ENCODE results near the gene ABCD3. TPM values are rescaled to one million over a fixed set of nuclear protein-coding genes. Genes with fewer than 3 reads are reported as not detected.

Gene ABCD3
- total and polyA plus RNA-seq, 2 experiments from 2014 or later, result 31.8 to 41.7 TPM

- Histone ChIP-seq H3K4me2 (ENCODE audit: unreplicated experiment) (no peak overlapping the region), H3K9me3 (ENCODE audit: low read depth) (no peaks in the 10 kb centered on the region), H3K4me1 (ENCODE audit: insufficient read depth) (no peaks in the 10 kb centered on the region), H4K20me1 (ENCODE audit: insufficient read depth) (no peaks in the 10 kb centered on the region), H3K4me3 (no peak overlapping the region), H3K27ac (no peak overlapping the region), H3K79me2 (ENCODE audit: insufficient read depth) (no peaks in the 10 kb centered on the region), H3K9me2 (ENCODE audit: insufficient read depth) (no peaks in the 10 kb centered on the region), H3K36me3 (ENCODE audit: low read depth) (no peaks in the 10 kb centered on the region), H3K9ac (no peak overlapping the region), H2AFZ (no peak overlapping the region), H3F3A (ENCODE audit: insufficient read depth) (no peaks in the 10 kb centered on the region), H3K27me3 (replicated peaks; ENCODE audit: insufficient read depth) (no peaks in the 10 kb centered on the region)
- WGBS, 2 experiments (ENCODE audit: low coverage in 1 of 2, low lambda C conversion rate in 2 of 2, missing lambda C conversion rate in 2 of 2), result 65% methylated on average over 5 of the region's 5 CpGs
- in situ Hi-C loops (cut with MboI), result no loop called here
- TF ChIP-seq EZH2phosphoT487 (IDR thresholded peaks at IDR 0.05; ENCODE audit: insufficient read depth, low read depth) (no peak), EZH2 (IDR thresholded peaks at IDR 0.05; ENCODE audit: insufficient read depth, poor library complexity, severe bottlenecking) (no peak)
- DNase-seq, result no peak
Observed at GRCh38 chr1:94553323-94553730, 135.1 kb downstream of the ABCD3 start.

GRCh38 chr1:94553931-94554330 lies 135.7 kb downstream of the ABCD3 start:
- Histone ChIP-seq H3F3A (ENCODE audit: insufficient read depth) (no peaks in the 10 kb centered on the region), H3K9me2 (ENCODE audit: insufficient read depth) (no peaks in the 10 kb centered on the region), H3K79me2 (ENCODE audit: insufficient read depth) (no peaks in the 10 kb centered on the region), H3K4me2 (ENCODE audit: unreplicated experiment) (no peak overlapping the region), H3K4me1 (ENCODE audit: insufficient read depth) (no peaks in the 10 kb centered on the region), H4K20me1 (ENCODE audit: insufficient read depth) (no peaks in the 10 kb centered on the region), H3K27me3 (replicated peaks; ENCODE audit: insufficient read depth) (no peaks in the 10 kb centered on the region), H3K9ac (no peak overlapping the region), H3K4me3 (no peak overlapping the region), H3K27ac (no peak overlapping the region), H2AFZ (no peak overlapping the region), H3K9me3 (ENCODE audit: low read depth) (no peaks in the 10 kb centered on the region), H3K36me3 (ENCODE audit: low read depth) (no peaks in the 10 kb centered on the region)
- in situ Hi-C loops (cut with MboI), result no loop called here
- WGBS, 2 experiments (ENCODE audit: low coverage in 1 of 2, low lambda C conversion rate in 2 of 2, missing lambda C conversion rate in 2 of 2), result 94 to 95% methylated on average over 4 of the region's 4 CpGs
- no peak for TF ChIP-seq EZH2 (IDR thresholded peaks at IDR 0.05; ENCODE audit: insufficient read depth, poor library complexity, severe bottlenecking)
- no peak for TF ChIP-seq EZH2phosphoT487 (IDR thresholded peaks at IDR 0.05; ENCODE audit: insufficient read depth, low read depth)
- no peak for DNase-seq

- Histone ChIP-seq H3K9ac (no peak overlapping the region), H4K20me1 (ENCODE audit: insufficient read depth) (no peaks in the 10 kb centered on the region), H3K27ac (no peak overlapping the region), H3K36me3 (ENCODE audit: low read depth) (no peaks in the 10 kb centered on the region), H3K9me2 (ENCODE audit: insufficient read depth) (no peaks in the 10 kb centered on the region), H3K4me1 (ENCODE audit: insufficient read depth) (no peaks in the 10 kb centered on the region; the same call in 1 of the 2 replicates), H3K9me3 (ENCODE audit: low read depth) (no peaks in the 10 kb centered on the region), H3K79me2 (ENCODE audit: insufficient read depth) (no peaks in the 10 kb centered on the region), H3F3A (ENCODE audit: insufficient read depth) (0 out of 2 replicates have a peak, but pooled peaks cover under 1% of the 10 kb centered on the region), H3K4me2 (ENCODE audit: unreplicated experiment) (no peak overlapping the region), H3K4me3 (no peak overlapping the region), H2AFZ (no peak overlapping the region), H3K27me3 (replicated peaks; ENCODE audit: insufficient read depth) (no peaks in the 10 kb centered on the region)
- no peak for DNase-seq
- in situ Hi-C loops (cut with MboI), result no loop called here
- TF ChIP-seq EZH2 (IDR thresholded peaks at IDR 0.05; ENCODE audit: insufficient read depth, poor library complexity, severe bottlenecking), result no peak
- TF ChIP-seq EZH2phosphoT487 (IDR thresholded peaks at IDR 0.05; ENCODE audit: insufficient read depth, low read depth), result no peak
- WGBS, 2 experiments (ENCODE audit: low coverage in 1 of 2, low lambda C conversion rate in 2 of 2, missing lambda C conversion rate in 2 of 2), result 89 to 98% methylated on average over 5 of the region's 5 CpGs
Observed at GRCh38 chr1:94554580-94554979, 136.4 kb downstream of the ABCD3 start.

GRCh38 chr1:94555091-94555490 lies 136.9 kb downstream of the ABCD3 start:
- Histone ChIP-seq H3K27ac (no peak overlapping the region), H3K4me2 (ENCODE audit: unreplicated experiment) (no peak overlapping the region)

GRCh38 chr1:94559921-94560320 lies 141.7 kb downstream of the ABCD3 start:
- peak overlapping the region; percentile 36; the same call in 1 of the 2 replicates for H2AFZ ChIP-seq
- WGBS, 2 experiments (ENCODE audit: low coverage in 1 of 2, low lambda C conversion rate in 2 of 2, missing lambda C conversion rate in 2 of 2), result 42 to 80% methylated on average over 1 of the region's 1 CpG
- H3K9me3 ChIP-seq (ENCODE audit: low read depth), result no peaks in the 10 kb centered on the region
- peaks cover 10% of the 10 kb centered on the region; the same call in 1 of the 2 replicates for H3F3A ChIP-seq (ENCODE audit: insufficient read depth)
- H3K4me3 ChIP-seq, result no peak overlapping the region
- no peaks in the 10 kb centered on the region for H4K20me1 ChIP-seq (ENCODE audit: insufficient read depth)
- H3K4me1 ChIP-seq (ENCODE audit: insufficient read depth), result peaks cover 11% of the 10 kb centered on the region
- H3K4me2 ChIP-seq (ENCODE audit: unreplicated experiment), result peak overlapping the region; percentile 50
- no peaks in the 10 kb centered on the region for H3K9me2 ChIP-seq (ENCODE audit: insufficient read depth)
- H3K36me3 ChIP-seq (ENCODE audit: low read depth), result no peaks in the 10 kb centered on the region
- no peaks in the 10 kb centered on the region for H3K27me3 ChIP-seq (replicated peaks; ENCODE audit: insufficient read depth)
- no peak overlapping the region for H3K9ac ChIP-seq
- TF ChIP-seq EZH2 (IDR thresholded peaks at IDR 0.05; ENCODE audit: insufficient read depth, poor library complexity, severe bottlenecking) (no peak), EZH2phosphoT487 (IDR thresholded peaks at IDR 0.05; ENCODE audit: insufficient read depth, low read depth) (no peak)
- no peaks in the 10 kb centered on the region for H3K79me2 ChIP-seq (ENCODE audit: insufficient read depth)
- H3K27ac ChIP-seq, result peak overlapping the region; percentile 54
- in situ Hi-C loops (cut with MboI), result no loop called here
- DNase-seq, result no peak

More at GRCh38 chr1:94555091-94555490, 136.9 kb downstream of the ABCD3 start:
- H3K9me3 ChIP-seq (ENCODE audit: low read depth), result no peaks in the 10 kb centered on the region
- no peaks in the 10 kb centered on the region for H3K79me2 ChIP-seq (ENCODE audit: insufficient read depth)
- H3K9ac ChIP-seq, result no peak overlapping the region
- TF ChIP-seq EZH2phosphoT487 (IDR thresholded peaks at IDR 0.05; ENCODE audit: insufficient read depth, low read depth), result no peak
- no peak for TF ChIP-seq EZH2 (IDR thresholded peaks at IDR 0.05; ENCODE audit: insufficient read depth, poor library complexity, severe bottlenecking)
- no peaks in the 10 kb centered on the region for H3K9me2 ChIP-seq (ENCODE audit: insufficient read depth)
- no peak overlapping the region for H3K4me3 ChIP-seq
- H4K20me1 ChIP-seq (ENCODE audit: insufficient read depth), result no peaks in the 10 kb centered on the region
- no peaks in the 10 kb centered on the region for H3K27me3 ChIP-seq (replicated peaks; ENCODE audit: insufficient read depth)
- peaks cover 5% of the 10 kb centered on the region for H3K4me1 ChIP-seq (ENCODE audit: insufficient read depth)
- H2AFZ ChIP-seq, result no peak overlapping the region
- H3F3A ChIP-seq (ENCODE audit: insufficient read depth), result peaks cover 5% of the 10 kb centered on the region; the same call in 1 of the 2 replicates
- no peaks in the 10 kb centered on the region for H3K36me3 ChIP-seq (ENCODE audit: low read depth)
- in situ Hi-C loops (cut with MboI), result no loop called here
- WGBS, 2 experiments (ENCODE audit: low coverage in 1 of 2, low lambda C conversion rate in 2 of 2, missing lambda C conversion rate in 2 of 2), result 93 to 98% methylated on average over 5 of the region's 5 CpGs
- DNase-seq, result no peak

Measured in GM23248 (cell line).